DND-41 (cell line): ENCODE results near the gene TBC1D22A.

ENCODE experiments used
- ATAC-seq: fragments of 200-7000 bp; cut with Tn5 transposase; 3 replicates; pipeline ENCODE4 v1.9.1; 2021; ENCODE audit warnings: low read depth; ENCODE audit not compliant: insufficient read depth
- DNase-seq: peaks from one replicate; pipeline ENCODE4 v3.0.0-alpha.2; 2020
- H2AFZ ChIP-seq: 2 replicates; pipeline ENCODE4 v1.6.0; 2012; ENCODE audit warnings: low read depth, low read length
- H3K27ac ChIP-seq: 2 replicates; pipeline ENCODE4 v1.5.1; 2012; ENCODE audit warnings: low read length, inconsistent platforms
- H3K27me3 ChIP-seq: fragments of 200-600 bp; sonication (generic); 2 replicates; pipeline ENCODE4 v1.6.0; 2012; ENCODE audit warnings: low read length, mild to moderate bottlenecking, inconsistent platforms; ENCODE audit not compliant: insufficient read depth, poor library complexity
- H3K36me3 ChIP-seq: 2 replicates; pipeline ENCODE4 v1.5.1; 2012; ENCODE audit warnings: low read length, inconsistent platforms; ENCODE audit not compliant: insufficient read depth
- H3K4me1 ChIP-seq: 2 replicates; pipeline ENCODE4 v1.5.1; 2012; ENCODE audit warnings: mild to moderate bottlenecking, low read length; ENCODE audit not compliant: insufficient read depth
- H3K4me2 ChIP-seq: 2 replicates; pipeline ENCODE4 v1.6.0; 2012; ENCODE audit warnings: mild to moderate bottlenecking, moderate library complexity, low read length, inconsistent platforms; ENCODE audit not compliant: insufficient read depth
- H3K4me3 ChIP-seq, 2 experiments: fragments of 200-600 bp in 1 of 2; shearing (Covaris generic) in 1 of 2; 2 replicates each; pipeline ENCODE4 v1.5.1; 2012 to 2016; ENCODE audit warnings: inconsistent platforms in 2 of 2, low read length in 2 of 2, mild to moderate bottlenecking in 2 of 2, low read depth in 1 of 2, moderate library complexity in 1 of 2
- H3K79me2 ChIP-seq: 2 replicates; pipeline ENCODE4 v1.6.0; 2012; ENCODE audit warnings: low read length, inconsistent platforms; ENCODE audit not compliant: insufficient read depth
- H3K9ac ChIP-seq: 2 replicates; pipeline ENCODE4 v1.6.0; 2012; ENCODE audit warnings: low read depth, mild to moderate bottlenecking, inconsistent platforms, low read length, moderate library complexity
- H3K9me3 ChIP-seq: 2 replicates; pipeline ENCODE4 v1.5.1; 2012; ENCODE audit warnings: low read length, moderate library complexity, mild to moderate bottlenecking, inconsistent platforms; ENCODE audit not compliant: insufficient read depth, severe bottlenecking
- H4K20me1 ChIP-seq: 2 replicates; pipeline ENCODE4 v1.6.0; 2012; ENCODE audit warnings: low read length; ENCODE audit not compliant: insufficient read depth
- CTCF ChIP-seq: IDR thresholded peaks from 2 replicates; pipeline ENCODE4 v1.5.1; 2012; ENCODE audit warnings: borderline replicate concordance, low read length, moderate library complexity, mild to moderate bottlenecking; ENCODE audit not compliant: poor library complexity, severe bottlenecking; ENCODE audit errors: extremely low read depth
- EZH2 ChIP-seq: IDR thresholded peaks from 3 replicates; pipeline ENCODE4 v1.6.1; 2012; ENCODE audit warnings: borderline replicate concordance, low read depth, mild to moderate bottlenecking, moderate library complexity, low read length, inconsistent platforms; ENCODE audit not compliant: severe bottlenecking

Gene TBC1D22A

GRCh38 chr22:46841522-46841921 is 79.1 kb downstream of the TBC1D22A start:
- no peak overlapping the region for H3K27ac ChIP-seq
- peaks cover 17% of the 10 kb centered on the region; the same call in 1 of the 2 replicates for H4K20me1 ChIP-seq
- no peaks in the 10 kb centered on the region for H3K27me3 ChIP-seq
- H2AFZ ChIP-seq: no peak overlapping the region
- H3K79me2 ChIP-seq: peaks cover 22% of the 10 kb centered on the region
- peaks cover 7% of the 10 kb centered on the region; the same call in 1 of the 2 replicates for H3K36me3 ChIP-seq
- TF ChIP-seq CTCF: no peak
- TF ChIP-seq EZH2: no peak
- no peaks in the 10 kb centered on the region for H3K4me1 ChIP-seq
- DNase-seq (no peak), ATAC-seq (no peak)
- H3K4me3 ChIP-seq: no peak overlapping the region
- no peaks in the 10 kb centered on the region for H3K9me3 ChIP-seq
- no peak overlapping the region for H3K4me2 ChIP-seq
- H3K9ac ChIP-seq: no peak overlapping the region

GRCh38 chr22:46842606-46843005 is 80.2 kb downstream of the TBC1D22A start:
- Histone ChIP-seq H4K20me1 (peaks cover 17% of the 10 kb centered on the region; the same call in 1 of the 2 replicates), H3K9me3 (no peaks in the 10 kb centered on the region), H3K27me3 (no peaks in the 10 kb centered on the region), H3K79me2 (peaks cover 28% of the 10 kb centered on the region), H3K27ac (no peak overlapping the region), H3K4me2 (no peak overlapping the region), H3K4me3 (no peak overlapping the region), H3K4me1 (no peaks in the 10 kb centered on the region), H2AFZ (no peak overlapping the region), H3K36me3 (peaks cover 12% of the 10 kb centered on the region; the same call in 1 of the 2 replicates), H3K9ac (no peak overlapping the region)
- DNase-seq: no peak
- no peak for ATAC-seq
- no peak for TF ChIP-seq EZH2
- no peak for TF ChIP-seq CTCF

GRCh38 chr22:46843821-46844255 is 81.4 kb downstream of the TBC1D22A start:
- Histone ChIP-seq H3K79me2 (peaks cover 36% of the 10 kb centered on the region), H2AFZ (no peak overlapping the region)
- no peak for TF ChIP-seq EZH2
- no peak for TF ChIP-seq CTCF

More at GRCh38 chr22:46843821-46844255, 81.4 kb downstream of the TBC1D22A start:
- Histone ChIP-seq H3K27ac (no peak overlapping the region), H3K4me3 (no peak overlapping the region), H3K9ac (no peak overlapping the region), H3K27me3 (no peaks in the 10 kb centered on the region), H3K4me1 (no peaks in the 10 kb centered on the region), H3K9me3 (no peaks in the 10 kb centered on the region), H3K4me2 (no peak overlapping the region), H3K36me3 (peaks cover 13% of the 10 kb centered on the region; the same call in 1 of the 2 replicates), H4K20me1 (peaks cover 26% of the 10 kb centered on the region; the same call in 1 of the 2 replicates)
- ATAC-seq (no peak), DNase-seq (no peak)
